ENCODE data around the gene PLXNA2.

Gene PLXNA2

DNA sequence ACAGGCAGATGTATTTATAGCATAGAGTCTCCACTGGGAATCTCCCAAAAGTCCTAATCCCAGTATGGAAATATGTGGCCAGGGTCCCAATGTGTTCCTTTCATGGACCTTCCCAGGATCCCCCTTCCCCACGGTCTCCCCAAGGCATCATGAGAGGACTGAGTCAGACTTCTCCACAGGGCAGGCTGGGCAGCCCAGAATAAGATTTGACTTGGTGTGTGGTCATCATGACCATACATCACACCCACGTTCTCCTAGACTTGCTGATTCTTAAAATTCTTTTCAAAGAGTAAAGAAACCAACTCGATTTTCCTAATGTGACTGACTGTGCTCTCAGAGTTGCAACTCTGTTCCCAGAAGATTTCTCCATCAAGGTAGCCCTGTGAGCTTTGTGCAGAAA is 239.3 kb downstream of the PLXNA2 start:
- no peak overlapping the region for H3K4me3 ChIP-seq (replicated peaks; ENCODE audit: low read depth, low read length)
- TF ChIP-seq, protein P1, sequence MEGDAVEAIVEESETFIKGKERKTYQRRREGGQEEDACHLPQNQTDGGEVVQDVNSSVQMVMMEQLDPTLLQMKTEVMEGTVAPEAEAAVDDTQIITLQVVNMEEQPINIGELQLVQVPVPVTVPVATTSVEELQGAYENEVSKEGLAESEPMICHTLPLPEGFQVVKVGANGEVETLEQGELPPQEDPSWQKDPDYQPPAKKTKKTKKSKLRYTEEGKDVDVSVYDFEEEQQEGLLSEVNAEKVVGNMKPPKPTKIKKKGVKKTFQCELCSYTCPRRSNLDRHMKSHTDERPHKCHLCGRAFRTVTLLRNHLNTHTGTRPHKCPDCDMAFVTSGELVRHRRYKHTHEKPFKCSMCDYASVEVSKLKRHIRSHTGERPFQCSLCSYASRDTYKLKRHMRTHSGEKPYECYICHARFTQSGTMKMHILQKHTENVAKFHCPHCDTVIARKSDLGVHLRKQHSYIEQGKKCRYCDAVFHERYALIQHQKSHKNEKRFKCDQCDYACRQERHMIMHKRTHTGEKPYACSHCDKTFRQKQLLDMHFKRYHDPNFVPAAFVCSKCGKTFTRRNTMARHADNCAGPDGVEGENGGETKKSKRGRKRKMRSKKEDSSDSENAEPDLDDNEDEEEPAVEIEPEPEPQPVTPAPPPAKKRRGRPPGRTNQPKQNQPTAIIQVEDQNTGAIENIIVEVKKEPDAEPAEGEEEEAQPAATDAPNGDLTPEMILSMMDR (IDR thresholded peaks at IDR 0.05; ENCODE audit: low read depth, low read length, missing control alignments): no peak
- DNase-seq (ENCODE audit: extremely low read depth, low read depth): no peak

- no peak for DNase-seq (ENCODE audit: extremely low read depth, low read depth)
- no peak overlapping the region for H3K4me3 ChIP-seq (replicated peaks; ENCODE audit: low read depth, low read length)
- TF ChIP-seq, protein P1 (IDR thresholded peaks at IDR 0.05; ENCODE audit: low read depth, low read length, missing control alignments): no peak
These were observed 240.9 kb downstream of the PLXNA2 start for GRCh38 chr1:208003241-208003640.

GRCh38 chr1:208002672-208003071 is 241.5 kb downstream of the PLXNA2 start:
- no peak for DNase-seq (ENCODE audit: extremely low read depth, low read depth)
- H3K4me3 ChIP-seq (replicated peaks; ENCODE audit: low read depth, low read length): no peak overlapping the region
- TF ChIP-seq, protein P1 (IDR thresholded peaks at IDR 0.05; ENCODE audit: low read depth, low read length, missing control alignments): no peak

DNA sequence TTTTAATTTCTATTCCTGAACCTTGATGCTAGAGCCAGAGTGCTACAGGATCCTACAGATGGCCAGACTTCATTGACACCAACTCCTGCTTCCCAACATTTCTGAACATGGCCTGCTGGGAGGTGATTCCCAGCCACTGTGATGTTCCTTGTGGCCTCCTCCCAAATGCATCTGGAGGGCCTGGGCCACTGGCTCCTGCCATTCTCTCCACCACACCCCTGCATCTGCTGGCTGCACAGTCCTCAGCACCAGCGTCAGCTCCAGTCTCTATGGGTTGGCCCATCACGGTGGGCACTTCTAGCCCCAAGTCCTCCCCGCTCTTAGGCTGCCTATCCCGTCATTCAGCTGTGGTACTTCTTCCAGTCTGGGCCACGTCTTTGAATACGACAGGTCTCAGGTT is 242.1 kb downstream of the PLXNA2 start:
- no peak for DNase-seq (ENCODE audit: extremely low read depth, low read depth)
- H3K4me3 ChIP-seq (replicated peaks; ENCODE audit: low read depth, low read length): no peak overlapping the region
- TF ChIP-seq, protein P1 (IDR thresholded peaks at IDR 0.05; ENCODE audit: low read depth, low read length, missing control alignments): no peak

- DNase-seq (ENCODE audit: extremely low read depth, low read depth): no peak
- TF ChIP-seq, protein P1 (IDR thresholded peaks at IDR 0.05; ENCODE audit: low read depth, low read length, missing control alignments): no peak
- no peak overlapping the region for H3K4me3 ChIP-seq (replicated peaks; ENCODE audit: low read depth, low read length)
These were observed 243.7 kb downstream of the PLXNA2 start for GRCh38 chr1:208000504-208000903.

- TF ChIP-seq, protein P1 (IDR thresholded peaks at IDR 0.05; ENCODE audit: low read depth, low read length, missing control alignments): no peak
- H3K4me3 ChIP-seq (replicated peaks; ENCODE audit: low read depth, low read length): no peak overlapping the region
- no peak for DNase-seq (ENCODE audit: extremely low read depth, low read depth)
These were observed 244.2 kb downstream of the PLXNA2 start for GRCh38 chr1:207999972-208000371.

- TF ChIP-seq, protein P1 (IDR thresholded peaks at IDR 0.05; ENCODE audit: low read depth, low read length, missing control alignments): no peak
These were observed 244.8 kb downstream of the PLXNA2 start for GRCh38 chr1:207999274-207999915.

More at GRCh38 chr1:207999274-207999915, 244.8 kb downstream of the PLXNA2 start:
- no peak for DNase-seq (ENCODE audit: extremely low read depth, low read depth)
- H3K4me3 ChIP-seq (replicated peaks; ENCODE audit: low read depth, low read length): no peak overlapping the region

Data from HFF-Myc (cell line).